Hippocampal formation (tissue), 2 donors: Measurements from ENCODE around the gene SEMA3F.

Experiments used
- DNase-seq, 2 donors: peaks; one replicate each; lab custom pipeline; 2025; lab: John Stamatoyannopoulos, UW

Gene SEMA3F

GRCh38 chr3:50154840-50155490, at the start of gene SEMA3F:
Gene SEMA3F (plus strand): TSS chr3:50155324. CDS start chr3:50159623, 4,299 bp downstream.
- no peak for DNase-seq

GRCh38 chr3:50111757-50112156, 43.4 kb upstream of the SEMA3F start:
- no peak for DNase-seq

GRCh38 chr3:50112462-50112861, 42.7 kb upstream of the SEMA3F start:
- peak in 1 of 2 donors; percentile 11 for DNase-seq

GRCh38 chr3:50117120-50117519, 38.0 kb upstream of the SEMA3F start:
- no peak for DNase-seq

- DNase-seq, result no peak
Measured at GRCh38 chr3:50118237-50118636, 36.9 kb upstream of the SEMA3F start.

GRCh38 chr3:50119786-50120185, 35.3 kb upstream of the SEMA3F start:
- DNase-seq, result no peak

GRCh38 chr3:50120364-50121071, 34.6 kb upstream of the SEMA3F start:
- DNase-seq, result no peak

GRCh38 chr3:50121072-50122032, 33.8 kb upstream of the SEMA3F start:
- DNase-seq, result peak; percentile 26 to 64

- DNase-seq, result no peak
Measured at GRCh38 chr3:50122071-50122470, 33.1 kb upstream of the SEMA3F start.

GRCh38 chr3:50122661-50123391, 32.3 kb upstream of the SEMA3F start:
- DNase-seq, result no peak

- DNase-seq, result no peak
Measured at GRCh38 chr3:50123394-50124051, 31.6 kb upstream of the SEMA3F start.

GRCh38 chr3:50124052-50124799, 30.9 kb upstream of the SEMA3F start:
- DNase-seq, result no peak

GRCh38 chr3:50124800-50125178, 30.3 kb upstream of the SEMA3F start:
- DNase-seq, result no peak

GRCh38 chr3:50125541-50126286, 29.4 kb upstream of the SEMA3F start:
- no peak for DNase-seq

GRCh38 chr3:50126287-50127211, 28.6 kb upstream of the SEMA3F start:
- no peak for DNase-seq

GRCh38 chr3:50127251-50127691, 27.9 kb upstream of the SEMA3F start:
- DNase-seq, result no peak

- no peak for DNase-seq
Measured at GRCh38 chr3:50128001-50128400, 27.1 kb upstream of the SEMA3F start.

- no peak for DNase-seq
Measured at GRCh38 chr3:50130436-50130835, 24.7 kb upstream of the SEMA3F start.
